ENCODE results near the gene MTHFD1L. TPM values are rescaled to one million over a fixed set of nuclear protein-coding genes. Genes with fewer than 3 reads are reported as not detected.

Gene MTHFD1L
- total RNA-seq, 1 donor from 2014 or later, result 53.2 TPM

- no peak for DNase-seq (ENCODE audit: low read depth)
- H3K27me3 ChIP-seq (ENCODE audit: control insufficient read depth, insufficient read depth, low read length), result no peaks in the 10 kb centered on the region
- no peak for FAIRE-seq
- peaks cover 17% of the 10 kb centered on the region for H3K36me3 ChIP-seq (ENCODE audit: control insufficient read depth, insufficient read depth, low read length)
- no peak for TF ChIP-seq CTCF (IDR thresholded peaks at IDR 0.05; ENCODE audit: insufficient read depth, low read length, severe bottlenecking)
- no peak overlapping the region for H3K4me3 ChIP-seq (ENCODE audit: low read depth, low read length)
These were observed 14.8 kb downstream of the MTHFD1L start for GRCh38 chr6:150880336-150880735.

DNA sequence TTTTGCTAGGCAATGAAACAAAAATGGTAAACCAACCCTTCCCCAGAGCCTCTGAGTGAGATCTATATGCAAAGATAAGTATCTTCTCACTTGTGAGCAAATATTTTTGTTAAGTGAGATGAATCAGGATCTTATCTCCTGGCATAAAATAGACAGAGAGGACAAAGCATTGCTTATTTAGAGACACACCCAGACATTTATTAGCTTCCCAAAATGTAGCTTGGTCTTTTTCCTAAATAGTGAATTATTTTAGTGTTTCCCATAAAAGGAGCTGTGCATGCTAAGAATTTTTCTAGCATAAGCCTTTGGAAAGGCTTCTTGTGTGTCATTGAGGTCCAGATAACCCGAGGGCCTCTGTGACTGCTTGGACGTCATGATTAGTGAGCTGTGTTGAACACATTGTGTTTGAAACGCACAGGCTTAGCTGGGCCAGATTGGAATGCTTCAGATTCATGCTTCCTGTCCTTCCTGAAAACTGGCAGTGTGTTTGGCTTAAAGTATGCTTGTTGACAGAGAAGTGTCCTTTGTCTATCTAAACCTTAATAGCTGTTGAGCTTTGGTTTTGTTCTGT is 16.5 kb downstream of the MTHFD1L start:
- H3K4me3 ChIP-seq (ENCODE audit: low read depth, low read length), result no peak overlapping the region
- TF ChIP-seq CTCF (IDR thresholded peaks at IDR 0.05; ENCODE audit: insufficient read depth, low read length, severe bottlenecking), result no peak
- peak; percentile 76 for DNase-seq (ENCODE audit: low read depth)
- no peak for FAIRE-seq
- H3K27me3 ChIP-seq (ENCODE audit: control insufficient read depth, insufficient read depth, low read length), result no peaks in the 10 kb centered on the region
- H3K36me3 ChIP-seq (ENCODE audit: control insufficient read depth, insufficient read depth, low read length), result peaks cover 20% of the 10 kb centered on the region

- FAIRE-seq (no peak), DNase-seq (ENCODE audit: low read depth) (no peak)
- TF ChIP-seq CTCF (IDR thresholded peaks at IDR 0.05; ENCODE audit: insufficient read depth, low read length, severe bottlenecking), result no peak
- Histone ChIP-seq H3K36me3 (ENCODE audit: control insufficient read depth, insufficient read depth, low read length) (peaks cover 19% of the 10 kb centered on the region), H3K27me3 (ENCODE audit: control insufficient read depth, insufficient read depth, low read length) (no peaks in the 10 kb centered on the region), H3K4me3 (ENCODE audit: low read depth, low read length) (no peak overlapping the region)
These were observed 18.0 kb downstream of the MTHFD1L start for GRCh38 chr6:150883521-150883920.

DNA sequence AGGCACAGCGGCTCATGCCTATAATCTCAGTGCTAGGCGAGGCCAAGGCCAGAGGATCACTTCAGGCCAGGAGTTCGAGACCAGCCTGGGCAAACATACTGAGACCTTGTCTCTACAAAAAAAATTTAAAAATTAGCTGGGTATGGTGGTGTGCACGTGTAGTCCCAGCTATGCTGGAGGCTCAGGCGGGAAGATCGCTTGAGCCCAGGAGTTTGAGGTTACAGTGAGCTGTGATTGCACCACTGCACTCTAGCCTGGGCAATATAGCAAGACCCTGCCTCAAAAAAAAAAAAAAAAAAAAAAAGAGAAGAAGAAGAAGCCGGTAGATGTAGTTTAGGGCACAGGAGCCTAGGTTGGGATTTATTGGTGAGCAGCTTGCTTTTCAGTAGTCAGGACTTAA is 20.7 kb downstream of the MTHFD1L start:
- no peak for TF ChIP-seq CTCF (IDR thresholded peaks at IDR 0.05; ENCODE audit: insufficient read depth, low read length, severe bottlenecking)
- H3K36me3 ChIP-seq (ENCODE audit: control insufficient read depth, insufficient read depth, low read length), result peaks cover 17% of the 10 kb centered on the region
- no peak overlapping the region for H3K4me3 ChIP-seq (ENCODE audit: low read depth, low read length)
- no peaks in the 10 kb centered on the region for H3K27me3 ChIP-seq (ENCODE audit: control insufficient read depth, insufficient read depth, low read length)
- no peak for FAIRE-seq
- DNase-seq (ENCODE audit: low read depth), result no peak

DNA sequence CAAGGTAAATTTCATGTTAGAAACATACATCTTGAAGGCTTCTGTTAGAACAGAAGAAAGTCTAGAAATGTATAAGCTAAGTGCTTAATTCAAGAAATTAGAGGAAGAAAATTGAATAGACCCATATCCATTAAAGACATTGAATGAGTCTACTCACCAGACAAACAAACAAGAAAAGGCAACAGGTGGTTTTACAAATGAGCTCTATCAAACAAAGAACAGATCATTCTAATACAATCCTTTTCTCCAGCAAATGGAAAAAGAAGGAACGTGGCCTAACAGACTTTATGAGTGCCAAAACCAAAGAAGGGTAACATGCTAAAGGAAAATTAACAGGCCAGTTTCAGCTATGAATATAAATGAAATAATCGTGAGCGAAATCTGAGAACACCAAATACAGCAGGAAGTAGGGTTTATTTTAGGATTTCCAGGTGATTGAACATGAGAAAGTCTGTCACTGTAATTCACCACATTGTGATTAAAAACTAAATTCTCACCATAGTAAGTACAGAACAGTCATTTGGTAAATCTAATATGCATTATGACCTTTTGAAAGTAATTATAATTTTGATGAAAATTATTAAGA is 22.6 kb downstream of the MTHFD1L start:
- TF ChIP-seq CTCF (IDR thresholded peaks at IDR 0.05; ENCODE audit: insufficient read depth, low read length, severe bottlenecking), result no peak
- Histone ChIP-seq H3K4me3 (ENCODE audit: low read depth, low read length) (no peak overlapping the region), H3K27me3 (ENCODE audit: control insufficient read depth, insufficient read depth, low read length) (no peaks in the 10 kb centered on the region), H3K36me3 (ENCODE audit: control insufficient read depth, insufficient read depth, low read length) (peaks cover 17% of the 10 kb centered on the region)
- FAIRE-seq (no peak), DNase-seq (ENCODE audit: low read depth) (no peak)

DNA sequence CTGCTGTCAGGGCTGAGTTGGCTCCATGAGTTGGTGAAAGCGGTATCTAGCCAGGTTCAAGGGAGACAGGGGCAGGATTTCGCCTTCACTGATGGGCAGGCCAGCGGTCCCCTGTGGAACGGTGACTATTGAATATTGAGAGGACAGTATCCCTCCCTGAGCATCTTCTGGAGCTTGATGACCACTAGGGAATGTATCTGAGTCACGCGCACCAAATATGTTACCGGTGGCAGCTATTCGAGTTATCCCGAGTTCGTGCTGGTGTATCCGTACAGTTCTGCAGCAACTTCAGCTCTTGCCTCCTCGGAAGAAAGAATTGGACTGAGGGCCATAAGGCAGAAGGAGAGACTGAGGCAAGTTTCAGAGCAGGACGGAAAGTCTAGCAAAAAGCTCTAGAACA is 24.8 kb downstream of the MTHFD1L start:
- TF ChIP-seq CTCF (IDR thresholded peaks at IDR 0.05; ENCODE audit: insufficient read depth, low read length, severe bottlenecking), result no peak
- Histone ChIP-seq H3K36me3 (ENCODE audit: control insufficient read depth, insufficient read depth, low read length) (peaks cover 11% of the 10 kb centered on the region), H3K27me3 (ENCODE audit: control insufficient read depth, insufficient read depth, low read length) (no peaks in the 10 kb centered on the region), H3K4me3 (ENCODE audit: low read depth, low read length) (no peak overlapping the region)
- no peak for FAIRE-seq
- DNase-seq (ENCODE audit: low read depth), result no peak
